HG02798 (cell line): ENCODE measurements around the gene NRXN3.

Source experiments
- ATAC-seq: cut with Tn5 transposase; IDR thresholded peaks from one replicate; pipeline ENCODE4 v1.9.1; 2021; ENCODE audit warnings: mild to moderate bottlenecking; ENCODE audit not compliant: unreplicated experiment, poor library complexity

The NRXN3 gene

GRCh38 chr14:79656496-79656895 is 1486.3 kb downstream of the NRXN3 start:
- ATAC-seq, result no peak

GRCh38 chr14:79658221-79658620 is 1488.0 kb downstream of the NRXN3 start:
- no peak for ATAC-seq

- no peak for ATAC-seq
Observed at GRCh38 chr14:79658769-79659168, 1488.6 kb downstream of the NRXN3 start.

GRCh38 chr14:79660053-79660939 is 1490.1 kb downstream of the NRXN3 start:
- ATAC-seq, result no peak

- ATAC-seq, result no peak
Observed at GRCh38 chr14:79661752-79662151, 1491.6 kb downstream of the NRXN3 start.

- ATAC-seq, result no peak
Observed at GRCh38 chr14:79663453-79663852, 1493.3 kb downstream of the NRXN3 start.

GRCh38 chr14:79665556-79665955 is 1495.4 kb downstream of the NRXN3 start:
- ATAC-seq, result no peak

- no peak for ATAC-seq
Observed at GRCh38 chr14:79668951-79669350, 1498.8 kb downstream of the NRXN3 start.

- ATAC-seq, result no peak
Observed at GRCh38 chr14:79670811-79671210, 1500.6 kb downstream of the NRXN3 start.

- no peak for ATAC-seq
Observed at GRCh38 chr14:79680087-79680486, 1509.9 kb downstream of the NRXN3 start.

GRCh38 chr14:79686196-79686595 is 1516.0 kb downstream of the NRXN3 start:
- ATAC-seq, result no peak

GRCh38 chr14:79690960-79691359 is 1520.8 kb downstream of the NRXN3 start:
- ATAC-seq, result no peak

GRCh38 chr14:79693935-79694334 is 1523.8 kb downstream of the NRXN3 start:
- ATAC-seq, result no peak

GRCh38 chr14:79695307-79695706 is 1525.1 kb downstream of the NRXN3 start:
- no peak for ATAC-seq

- no peak for ATAC-seq
Observed at GRCh38 chr14:79698298-79698711, 1528.1 kb downstream of the NRXN3 start.

GRCh38 chr14:79699206-79699605 is 1529.0 kb downstream of the NRXN3 start:
- ATAC-seq, result no peak

GRCh38 chr14:79701371-79701770 is 1531.2 kb downstream of the NRXN3 start:
- no peak for ATAC-seq

GRCh38 chr14:79702197-79702596 is 1532.0 kb downstream of the NRXN3 start:
- ATAC-seq, result no peak

- ATAC-seq, result no peak
Observed at GRCh38 chr14:79703209-79703608, 1533.0 kb downstream of the NRXN3 start.

GRCh38 chr14:79704041-79704807 is 1534.1 kb downstream of the NRXN3 start:
- no peak for ATAC-seq

- ATAC-seq, result no peak
Observed at GRCh38 chr14:79705126-79705894, 1535.1 kb downstream of the NRXN3 start.
